ENCODE data around the gene CACNA1D.

CACNA1D gene

DNA sequence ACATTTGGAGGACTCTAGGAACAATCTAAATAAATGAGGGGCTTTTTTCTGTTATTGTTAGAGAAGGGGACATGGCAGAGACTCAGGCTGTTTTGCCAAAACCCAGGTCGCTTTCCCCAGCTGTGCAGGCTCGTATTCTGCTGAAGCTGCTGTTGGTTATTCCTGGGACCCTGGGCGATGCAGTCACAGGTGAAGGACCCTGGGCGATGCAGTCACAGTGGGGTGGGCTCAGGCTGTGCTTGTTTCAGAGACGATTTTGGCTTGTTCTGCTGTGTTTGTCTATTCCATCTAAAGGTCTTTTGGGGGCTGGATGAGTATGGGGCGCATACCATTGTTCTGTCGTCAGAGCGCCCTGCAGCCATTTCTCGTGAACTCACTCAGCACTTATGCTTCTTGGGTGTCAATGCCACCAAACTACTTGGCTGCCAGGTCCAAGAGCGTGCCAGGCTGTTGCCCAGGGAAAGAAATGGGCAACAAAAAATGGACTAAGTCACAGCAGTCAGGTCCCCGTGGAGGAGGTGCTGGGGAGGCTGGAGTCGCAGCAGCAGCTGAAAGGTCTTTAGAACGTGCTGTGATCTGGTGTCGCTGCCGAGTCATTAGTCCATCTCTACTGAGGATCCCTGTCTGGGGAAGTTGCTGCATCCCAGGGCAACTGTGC, 200.4 kb downstream of the CACNA1D start:
- DNase-seq = no peak

DNA sequence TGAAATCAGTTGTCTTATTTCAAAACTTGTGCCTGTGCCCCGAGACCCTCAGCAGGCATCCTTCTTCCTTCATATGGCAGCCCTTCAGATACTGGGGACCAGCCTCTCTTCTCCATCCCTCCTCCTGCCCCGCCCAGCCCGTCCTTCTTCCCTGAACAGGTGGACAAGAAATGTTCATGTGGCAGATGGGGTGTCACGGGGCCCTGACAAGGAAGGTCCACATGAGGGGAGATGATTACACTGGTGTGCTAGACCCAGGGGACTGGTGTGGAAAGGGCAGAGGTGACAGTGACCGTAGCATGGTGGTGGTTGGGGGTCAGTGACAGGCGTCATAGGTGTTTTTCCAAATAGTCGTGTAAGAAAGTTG, 200.9 kb downstream of the CACNA1D start:
- DNase-seq = no peak

DNA sequence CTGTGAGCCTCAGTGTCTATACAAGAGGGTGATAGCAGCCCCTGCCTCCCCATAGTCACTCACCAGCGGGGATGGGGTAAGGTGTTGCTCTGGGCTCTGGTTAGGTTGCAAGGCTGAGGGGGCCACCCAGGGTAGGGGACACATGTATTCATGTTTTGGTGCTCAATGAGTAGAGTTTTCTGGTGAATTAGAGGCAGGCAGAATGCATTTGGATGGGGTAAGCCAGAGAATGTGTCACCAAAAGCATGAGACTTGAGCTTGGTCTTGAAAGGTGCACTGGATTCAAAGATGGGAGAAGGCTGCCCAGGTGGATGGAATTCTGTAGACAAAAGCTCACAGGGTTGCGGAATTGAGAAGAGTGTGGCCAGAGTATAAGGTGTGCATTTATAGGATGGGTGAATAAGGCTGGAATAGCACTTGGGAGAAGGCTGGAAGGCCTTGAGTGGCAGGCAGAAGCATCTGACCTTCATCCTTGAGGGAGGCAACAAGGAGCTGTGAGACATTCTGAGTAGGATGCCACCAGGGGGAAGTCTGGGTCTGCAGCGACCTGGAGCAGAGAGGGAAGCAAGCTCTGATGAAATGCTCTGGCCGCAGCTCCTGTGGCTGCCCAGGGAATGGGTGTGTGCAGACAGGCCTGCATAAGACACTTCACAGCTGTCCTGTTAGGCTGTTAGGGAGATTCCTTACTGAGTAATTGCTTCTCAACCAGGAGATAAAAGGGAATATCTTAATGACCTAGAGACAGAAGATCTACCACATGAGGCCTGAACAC, 202.2 kb downstream of the CACNA1D start:
- DNase-seq = no peak

DNA sequence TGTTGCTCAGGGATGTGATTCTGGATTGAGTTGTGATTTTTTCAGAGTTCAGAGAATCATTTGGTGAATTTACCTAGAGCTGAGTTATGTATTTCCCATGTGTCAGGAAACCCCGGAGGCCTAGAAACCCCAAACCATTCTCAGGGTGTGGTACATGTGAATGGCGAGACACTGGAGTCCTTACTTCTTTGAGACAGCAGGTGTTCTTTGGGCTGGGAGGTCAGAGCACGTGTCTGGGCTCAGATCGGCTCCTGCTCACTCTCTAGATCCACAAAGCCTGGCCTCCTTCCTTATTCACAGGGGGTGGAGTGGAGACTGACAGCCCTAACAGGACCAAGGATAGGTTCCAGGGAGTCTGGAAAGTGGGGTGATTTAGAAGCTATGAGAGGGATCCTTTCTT, 206.0 kb downstream of the CACNA1D start:
- no peak for DNase-seq

DNA sequence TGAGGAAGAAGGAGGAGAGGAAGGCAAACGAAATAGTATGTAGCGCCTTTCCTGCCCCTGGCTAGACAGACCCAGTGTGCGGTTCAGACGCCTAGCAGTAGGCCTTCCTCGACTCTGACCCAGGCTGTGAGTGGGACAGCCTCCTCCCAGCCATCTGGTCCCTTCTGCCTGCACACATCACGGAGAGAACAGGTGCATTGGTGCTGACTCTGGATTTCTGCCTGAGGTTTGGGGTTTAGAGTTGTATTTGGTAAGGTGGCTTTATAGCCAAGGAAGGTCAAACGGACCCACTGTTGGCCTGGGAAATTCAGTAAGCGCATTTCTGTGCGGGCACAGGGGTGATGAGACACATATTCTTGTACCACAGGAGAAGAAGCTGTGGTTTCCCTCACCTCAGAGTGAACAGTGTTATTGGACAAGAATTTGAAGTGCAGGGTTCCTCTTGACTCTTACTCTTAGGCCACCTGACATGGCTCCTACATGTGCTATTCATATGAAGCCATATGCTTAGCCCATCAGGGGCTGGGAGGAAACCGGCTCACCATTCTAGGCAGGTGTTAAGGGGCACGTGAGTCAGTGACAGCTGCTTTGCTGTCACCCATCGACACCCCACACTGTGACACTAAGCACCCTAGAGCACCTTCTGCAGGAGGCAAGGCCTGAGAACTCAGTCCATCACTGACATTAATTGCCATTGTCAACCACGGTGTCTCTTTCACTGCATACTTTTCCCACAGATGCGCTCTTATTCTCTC, 208.5 kb downstream of the CACNA1D start:
- no peak for DNase-seq

DNA sequence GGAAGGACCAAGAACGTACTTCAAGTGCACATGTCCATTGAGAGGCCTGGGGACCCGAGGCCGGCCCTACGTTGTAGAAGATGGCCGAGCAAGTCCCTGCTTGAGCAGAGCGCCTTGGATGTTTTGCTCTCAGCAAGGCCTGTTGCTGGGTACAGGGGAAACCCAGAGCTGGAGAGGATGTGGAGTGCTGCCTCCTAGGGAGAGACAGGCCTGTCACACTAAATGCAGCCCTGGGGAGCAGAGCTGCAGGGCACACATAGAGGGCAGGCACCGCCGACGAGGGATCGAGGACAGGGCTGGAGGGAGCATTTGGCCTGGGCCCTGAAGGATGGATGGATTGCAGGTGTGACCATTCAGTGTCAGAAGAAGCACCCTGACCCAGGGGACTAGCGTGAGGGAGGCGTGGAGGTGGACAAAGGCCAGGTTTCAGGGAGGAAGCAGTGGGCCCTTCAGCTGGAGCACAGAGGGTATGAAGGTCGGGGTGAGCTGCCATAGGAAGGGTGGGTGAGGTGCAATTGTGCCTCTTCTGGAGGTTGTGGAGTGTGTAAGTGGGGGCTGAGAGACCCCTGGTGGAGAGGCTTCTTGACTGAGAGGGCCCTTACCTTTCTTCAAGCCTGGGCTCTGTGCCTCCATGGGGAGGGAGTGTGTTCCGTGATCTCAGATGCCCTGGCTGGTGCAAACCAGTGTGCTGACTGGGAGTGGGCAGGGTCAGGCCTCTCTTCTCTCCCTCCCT, 209.4 kb downstream of the CACNA1D start:
- no peak for DNase-seq

DNA sequence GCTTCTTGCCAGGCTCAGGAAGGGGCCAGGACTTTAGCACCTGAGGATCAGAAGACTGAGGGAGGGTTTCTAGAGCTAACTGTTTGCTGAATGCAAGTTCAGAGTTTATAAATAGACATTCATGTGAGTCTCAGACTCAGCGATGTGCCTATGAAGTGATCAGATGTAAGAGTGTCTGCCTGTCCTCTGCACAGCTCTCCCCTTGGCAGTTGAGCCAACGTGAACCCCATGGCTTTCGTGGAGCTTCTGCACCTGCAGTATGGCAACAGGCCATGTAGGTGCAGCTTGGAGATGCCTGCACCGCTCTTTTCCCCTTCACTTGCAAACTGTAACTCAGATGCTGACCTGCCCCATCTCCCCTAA, 209.9 kb downstream of the CACNA1D start:
- DNase-seq = no peak

DNA sequence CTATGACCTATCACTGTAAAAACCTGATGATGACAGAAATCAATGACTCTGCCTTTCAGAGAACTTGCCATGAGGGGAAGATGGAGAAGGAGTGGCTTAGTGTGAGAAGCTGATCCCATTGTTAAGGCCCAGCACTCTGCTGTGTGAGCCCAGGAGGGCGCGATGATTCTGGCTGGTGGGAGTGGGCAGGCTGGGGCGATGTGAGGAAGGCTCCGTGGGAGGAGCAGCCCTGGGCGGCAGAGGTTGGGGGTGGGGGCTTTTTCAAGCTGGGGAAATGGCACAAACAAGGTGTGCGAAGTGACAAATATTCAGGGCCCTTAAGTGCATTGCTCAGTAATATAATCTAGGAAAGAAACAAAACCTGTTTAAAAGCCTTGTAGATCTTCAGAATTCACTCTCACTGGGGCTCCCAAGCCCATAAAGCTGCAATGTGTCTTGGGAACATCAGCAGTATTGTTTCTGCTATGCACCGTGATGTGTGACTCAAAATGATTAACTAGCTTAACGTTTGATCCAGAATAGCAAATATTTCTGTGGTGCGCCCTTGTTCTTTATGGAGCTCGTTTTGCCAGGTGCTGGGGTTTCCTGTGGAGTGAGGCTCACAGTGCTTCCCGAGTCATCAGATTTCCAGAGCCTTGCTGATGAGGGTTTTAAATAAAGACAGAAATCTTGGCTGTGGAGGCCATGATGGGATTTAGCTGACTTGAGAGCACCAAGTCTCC, 210.8 kb downstream of the CACNA1D start:
- DNase-seq = no peak

DNA sequence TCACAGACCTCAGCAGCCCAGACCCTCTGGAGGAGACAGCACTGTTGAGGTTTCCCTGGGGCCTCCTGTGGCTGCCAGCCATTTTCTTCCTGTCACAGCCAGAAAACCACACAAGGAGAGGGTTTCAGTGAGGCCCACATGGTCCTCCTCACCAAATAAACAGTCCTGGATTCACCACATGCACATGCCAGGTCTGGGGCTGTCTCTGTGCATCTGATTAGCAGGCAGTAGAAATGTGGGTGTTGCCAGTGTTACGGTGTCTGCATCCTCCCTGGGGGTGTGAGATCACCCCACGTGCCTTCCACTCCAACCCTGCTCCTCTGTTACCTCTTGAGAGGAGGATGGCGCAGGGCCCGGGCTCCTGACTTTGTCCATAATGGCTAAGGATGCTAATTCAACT, 211.4 kb downstream of the CACNA1D start:
- DNase-seq = no peak

DNA sequence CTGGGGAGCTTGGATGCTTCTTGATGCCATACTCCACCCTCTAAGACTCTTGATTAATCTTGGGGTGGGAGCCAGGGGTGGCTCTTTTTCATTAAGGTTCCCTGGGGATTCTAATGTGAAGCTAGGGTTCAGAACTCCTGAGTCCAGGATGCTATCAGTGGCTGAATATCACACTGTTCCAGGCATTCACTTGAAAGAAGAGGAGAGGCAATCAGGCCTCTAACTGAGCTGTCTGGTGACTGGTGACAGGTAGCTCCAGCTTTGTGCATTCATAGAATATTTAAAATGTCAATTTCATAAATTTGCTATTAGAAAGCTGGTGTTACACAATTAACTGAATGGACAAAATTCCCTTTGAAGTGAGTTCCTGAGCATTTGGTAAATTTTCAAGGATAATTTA, 212.8 kb downstream of the CACNA1D start:
- DNase-seq = no peak

DNA sequence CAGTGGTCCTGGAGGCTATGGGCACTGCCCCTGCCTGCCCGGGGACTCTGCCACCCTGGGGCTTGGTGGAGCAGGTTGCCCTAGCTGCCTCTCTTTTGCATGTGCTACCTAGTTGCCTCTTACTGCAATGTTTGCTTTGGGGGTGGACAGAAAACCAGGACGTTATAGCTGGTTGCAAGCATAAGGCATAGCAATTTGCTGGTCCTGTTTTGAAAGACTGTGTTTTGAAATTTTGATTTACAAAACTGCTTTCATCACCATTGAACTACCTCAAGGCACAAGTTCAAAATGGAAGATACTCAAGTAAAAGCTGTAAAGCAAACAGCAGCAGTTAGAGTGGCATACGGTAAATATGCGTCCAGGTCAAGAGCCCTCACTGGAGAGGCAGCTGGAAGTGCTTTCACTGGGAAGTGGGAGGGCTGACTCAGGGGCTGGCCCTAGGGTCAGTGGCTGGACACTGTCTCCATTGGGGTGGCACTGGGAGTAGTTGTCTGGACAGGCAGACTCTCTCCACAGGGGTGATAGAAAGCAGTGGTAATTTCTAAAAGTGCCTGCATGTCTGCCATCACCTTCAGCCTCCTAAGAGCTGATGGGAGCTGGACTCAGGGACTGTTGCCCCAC, 213.7 kb downstream of the CACNA1D start:
- peak; percentile 45 for DNase-seq

DNA sequence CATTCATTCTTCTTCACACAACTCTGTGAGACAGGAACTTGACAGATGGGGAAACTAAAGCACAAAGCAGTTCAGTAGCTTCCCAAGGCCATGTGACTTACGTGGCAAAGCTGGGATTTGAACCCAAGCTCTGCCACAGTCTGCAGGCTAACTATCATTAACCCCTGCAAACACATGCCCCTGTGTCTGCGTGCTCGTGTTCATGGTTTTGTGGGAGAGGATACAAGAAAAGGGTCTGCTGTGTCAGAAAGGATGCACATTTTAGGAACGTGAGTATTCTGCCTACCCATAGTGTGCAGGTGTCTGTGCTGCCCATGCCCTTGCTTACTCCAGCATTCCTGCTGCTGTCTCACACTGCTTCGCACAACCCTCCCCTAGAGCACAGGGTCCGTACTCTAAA, 214.8 kb downstream of the CACNA1D start:
- DNase-seq = no peak

DNA sequence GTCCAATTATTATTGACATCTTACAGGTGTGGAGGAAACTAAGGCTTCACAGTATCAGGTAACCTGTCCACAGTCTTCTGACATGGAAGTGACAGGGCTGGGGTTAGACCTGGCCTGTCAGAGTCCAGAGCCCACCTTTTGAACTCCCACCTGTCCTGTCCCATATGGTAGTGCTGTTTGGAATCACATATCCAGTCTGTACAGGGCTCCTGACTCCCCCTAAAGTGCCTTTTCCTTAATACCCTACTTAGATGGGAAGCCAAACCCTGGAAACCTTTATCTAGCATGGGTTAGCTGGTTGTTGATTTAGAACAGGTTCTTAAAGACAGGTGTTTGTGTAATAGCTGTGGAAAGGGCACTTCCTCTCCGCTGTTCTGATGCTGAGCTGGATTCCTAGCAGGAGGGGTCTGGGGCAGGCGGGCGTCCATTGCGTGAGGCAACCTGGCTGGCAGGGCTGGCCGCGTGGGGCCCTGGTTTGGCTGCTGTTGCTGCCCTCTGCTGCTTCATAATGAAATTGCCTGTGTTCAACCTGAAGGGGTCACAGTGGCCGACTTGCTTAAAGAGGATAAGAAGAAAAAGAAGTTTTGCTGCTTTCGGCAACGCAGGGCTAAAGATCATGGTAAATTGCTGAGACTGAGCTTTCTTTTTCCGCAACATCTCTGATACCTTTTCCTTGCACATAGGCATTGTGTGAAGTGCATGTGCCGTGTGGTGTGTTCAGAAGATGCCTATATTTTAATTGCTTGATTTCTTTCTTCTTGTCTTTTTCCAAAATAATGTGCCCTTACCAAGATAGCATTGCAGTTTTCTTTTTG, 215.7 kb downstream of the CACNA1D start:
- DNase-seq = peak; percentile 29

DNA sequence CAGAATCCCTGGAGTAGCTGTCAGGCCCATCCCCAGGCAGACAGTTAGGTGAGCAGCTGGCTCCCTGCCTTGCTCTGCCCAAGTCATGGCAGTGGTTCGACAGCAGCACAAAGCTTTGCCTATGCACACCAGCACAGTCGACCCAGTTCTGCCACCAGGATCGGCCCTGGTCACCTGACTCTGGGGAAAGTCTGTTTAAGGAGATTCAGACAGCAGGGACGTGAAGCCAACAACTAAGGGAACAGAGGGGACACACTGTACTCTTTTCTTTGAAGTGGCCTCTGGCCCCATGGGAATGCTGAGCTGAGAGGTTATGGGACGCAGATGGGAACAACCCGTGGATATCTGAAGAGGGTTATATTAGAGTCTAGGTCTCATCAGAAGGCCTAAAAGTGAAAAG, 217.0 kb downstream of the CACNA1D start:
- DNase-seq = no peak

DNA sequence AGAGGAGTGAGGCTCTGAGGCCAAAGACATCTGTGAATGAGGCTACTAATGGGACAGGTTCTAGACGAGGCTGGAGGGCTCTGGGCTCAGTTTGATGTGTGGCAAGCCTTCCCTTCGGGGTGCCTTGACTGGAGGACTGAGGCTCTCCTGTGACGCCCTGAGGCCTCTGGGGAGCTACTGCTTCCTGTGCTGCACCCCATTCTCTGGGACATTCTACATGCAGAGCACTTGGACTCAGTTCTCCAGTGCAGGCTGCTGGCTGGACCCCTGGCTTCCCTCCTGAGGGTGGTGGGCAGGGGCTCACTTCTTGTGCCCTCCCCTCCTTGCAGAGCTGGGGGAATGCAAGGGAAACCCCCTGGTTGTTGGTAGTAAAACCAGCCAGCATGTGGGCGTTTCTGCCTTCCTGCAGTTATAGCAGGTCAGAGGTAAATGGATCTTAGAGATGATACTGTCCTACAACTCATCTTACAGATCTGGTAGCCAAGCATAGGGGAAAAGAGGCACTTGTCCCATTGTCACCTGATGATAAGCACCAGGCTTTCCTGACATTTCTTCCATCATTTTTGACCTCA, 218.5 kb downstream of the CACNA1D start:
- DNase-seq = no peak

DNA sequence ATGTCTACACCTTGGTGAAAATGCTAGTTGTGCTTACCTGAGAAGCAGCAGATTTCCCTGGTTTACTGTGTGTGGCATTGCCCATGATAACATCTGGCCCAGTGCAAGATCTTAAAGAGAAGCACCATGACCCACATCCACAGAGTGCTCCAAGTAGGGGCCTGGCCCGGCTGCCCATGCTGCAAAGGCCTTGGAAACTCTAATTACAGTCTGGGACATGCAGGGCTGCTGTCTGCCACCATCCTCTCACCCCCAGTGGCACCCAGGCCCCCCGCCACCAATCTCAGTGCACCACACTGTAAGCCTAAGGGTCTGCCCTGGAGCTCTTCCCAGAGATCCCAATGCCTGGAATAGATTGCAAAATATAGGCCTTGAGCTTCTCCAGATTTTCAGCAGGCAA, 219.2 kb downstream of the CACNA1D start:
- no peak for DNase-seq

DNA sequence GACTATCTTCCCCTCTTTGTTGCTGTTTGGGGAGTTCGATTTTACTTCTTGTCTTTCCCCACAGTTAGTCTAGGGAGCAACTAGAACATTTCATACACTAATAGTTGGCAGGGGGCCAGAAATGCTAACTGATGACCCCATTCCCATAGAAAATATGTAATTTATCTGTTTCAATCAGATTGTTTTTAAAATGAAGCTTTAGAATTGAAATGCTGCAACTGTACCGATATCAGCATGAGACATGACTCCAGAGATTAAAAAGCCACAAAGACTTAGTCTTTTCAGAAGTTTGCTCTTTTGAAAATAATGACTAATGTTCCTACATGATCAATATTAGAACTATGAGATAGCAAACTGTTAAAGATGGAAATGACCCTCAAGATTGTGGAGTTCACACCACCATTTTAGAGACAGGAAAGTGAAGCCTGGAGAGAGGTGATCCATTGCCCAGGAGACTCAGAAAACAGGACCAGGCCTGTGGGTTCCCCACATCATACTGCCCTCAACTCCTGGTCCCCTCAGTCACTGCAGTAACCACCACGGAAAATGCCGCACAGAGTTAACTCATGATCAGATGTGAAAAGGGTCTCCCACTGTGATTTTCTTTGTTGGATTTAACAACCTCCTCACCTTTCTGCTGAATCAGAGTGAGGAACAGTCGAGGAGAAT, 221.5 kb downstream of the CACNA1D start:
- no peak for DNase-seq

DNA sequence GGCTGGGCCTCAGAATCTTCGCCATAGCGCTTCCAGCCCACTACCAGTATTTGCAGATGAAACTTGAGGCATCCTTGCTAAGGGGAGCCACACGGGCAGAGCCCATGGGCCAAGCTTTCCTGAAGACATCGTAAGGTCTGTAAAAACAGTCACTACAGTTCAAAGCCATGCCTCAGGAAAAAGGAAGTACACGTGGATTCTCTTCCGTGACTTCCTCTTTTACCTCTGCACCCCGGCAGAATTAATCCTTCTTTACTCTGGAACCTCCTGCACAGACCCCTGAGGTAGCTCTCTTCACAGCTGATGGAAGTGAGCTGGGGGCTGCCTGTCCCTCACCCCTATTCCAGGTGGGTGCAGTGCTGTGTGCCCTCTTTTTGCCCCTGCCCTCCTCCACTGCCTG, 222.6 kb downstream of the CACNA1D start:
- no peak for DNase-seq

DNA sequence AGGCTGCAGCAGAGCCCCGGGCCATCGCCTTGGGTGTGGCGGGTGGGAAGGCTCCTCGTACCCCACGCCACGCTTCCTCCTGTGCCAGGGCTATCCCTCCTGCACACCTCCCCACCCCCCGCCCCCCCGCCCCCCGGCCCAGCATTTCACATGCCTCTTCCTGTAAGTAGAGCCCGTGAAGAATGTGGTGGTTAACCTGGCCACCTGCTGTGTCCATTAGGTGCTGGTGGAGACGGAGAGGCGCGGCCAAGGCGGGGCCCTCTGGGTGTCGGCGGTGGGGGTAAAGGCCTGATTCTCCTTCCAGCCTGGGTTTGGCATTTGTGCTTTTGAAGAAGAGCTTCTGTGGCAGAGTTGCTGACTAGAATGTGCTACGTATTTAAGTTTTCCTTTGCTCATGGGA, 224.1 kb downstream of the CACNA1D start:
- DNase-seq = no peak

DNA sequence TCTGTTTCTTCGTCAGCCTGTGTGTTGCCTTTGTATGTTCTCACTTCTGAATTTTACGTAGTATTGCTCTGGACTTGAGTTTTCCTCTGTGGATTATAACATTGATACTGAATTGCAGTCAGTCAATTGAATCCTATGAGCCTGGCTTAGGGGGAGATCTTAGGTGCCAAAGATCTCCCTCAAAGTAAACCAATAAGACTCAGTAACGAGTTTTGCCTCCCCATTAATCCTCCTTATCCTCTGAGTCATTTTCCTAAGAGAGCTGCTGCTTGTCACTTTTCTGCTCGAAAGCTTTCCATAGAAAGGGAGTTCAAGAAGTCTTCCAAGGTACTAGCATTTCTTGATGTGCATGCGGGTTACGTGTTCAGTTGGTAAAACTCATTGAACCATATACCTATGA, 225.4 kb downstream of the CACNA1D start:
- DNase-seq = no peak
